Cardiac muscle cell (in vitro differentiated cells and primary cell): ENCODE results near the gene SCAMP2. TPM values are rescaled to one million over a fixed set of nuclear protein-coding genes. Genes with fewer than 3 reads are reported as not detected.

Experiments used
- DNase-seq, 2 donors: peaks; one replicate each; pipeline versions ENCODE4 v3.0.0 to v3.0.0-alpha.2; 2010 to 2017; ENCODE audit warnings: low read depth in 1 of 2, low spot score in 1 of 2
- H3K27ac ChIP-seq: fragments of 200-600 bp; sonication (generic); 2 replicates; pipeline ENCODE4 v1.5.1; 2016
- H3K27me3 ChIP-seq: fragments of 200-600 bp; sonication (generic); 2 replicates; pipeline ENCODE4 v1.6.0; 2016; ENCODE audit warnings: control low read depth
- H3K36me3 ChIP-seq: fragments of 200-600 bp; sonication (generic); 2 replicates; pipeline ENCODE4 v1.5.1; 2016; ENCODE audit warnings: control low read depth
- H3K4me1 ChIP-seq: fragments of 200-600 bp; sonication (generic); 2 replicates; pipeline ENCODE4 v1.8.1; 2017; ENCODE audit warnings: low read depth, mild to moderate bottlenecking, mixed run types
- H3K4me3 ChIP-seq: fragments of 200-600 bp; sonication (generic); 2 replicates; pipeline ENCODE4 v1.5.1; 2016; ENCODE audit warnings: mild to moderate bottlenecking
- H3K9me3 ChIP-seq: fragments of 200-600 bp; sonication (generic); 2 replicates; pipeline ENCODE4 v1.5.1; 2017; ENCODE audit warnings: low read depth, mild to moderate bottlenecking, control low read depth
- CTCF ChIP-seq: IDR thresholded peaks from 2 replicates; pipeline ENCODE4 v1.5.1; 2012; ENCODE audit warnings: low read depth, mild to moderate bottlenecking, low read length
- polyA plus RNA-seq: library from polyadenylated mRNA; unstranded; fragments of >200 nt; fragmentation: Nextera tagmentation; extraction: Ambion mirVana; gene quantifications from 2 replicates; pipeline ENCODE4 v1.2.1, GENCODE V29; 2016
- total RNA-seq: library from RNA; depleted of rRNA; stranded (reverse); fragments of >200 nt; gene quantifications from 2 replicates; pipeline ENCODE4 v1.2.3, GENCODE V29; 2016

SCAMP2 gene
- total and polyA plus RNA-seq, 2 experiments from 2014 or later: 52.3 to 115 TPM

GRCh38 chr15:74840851-74841775 lies 32.1 kb downstream of the SCAMP2 start:
- no peak for DNase-seq
- Histone ChIP-seq H3K27ac (no peak overlapping the region), H3K36me3 (peaks cover 4% of the 10 kb centered on the region), H3K4me3 (no peak overlapping the region), H3K9me3 (no peaks in the 10 kb centered on the region), H3K27me3 (no peaks in the 10 kb centered on the region), H3K4me1 (peaks cover 5% of the 10 kb centered on the region)
- no peak for TF ChIP-seq CTCF

DNA sequence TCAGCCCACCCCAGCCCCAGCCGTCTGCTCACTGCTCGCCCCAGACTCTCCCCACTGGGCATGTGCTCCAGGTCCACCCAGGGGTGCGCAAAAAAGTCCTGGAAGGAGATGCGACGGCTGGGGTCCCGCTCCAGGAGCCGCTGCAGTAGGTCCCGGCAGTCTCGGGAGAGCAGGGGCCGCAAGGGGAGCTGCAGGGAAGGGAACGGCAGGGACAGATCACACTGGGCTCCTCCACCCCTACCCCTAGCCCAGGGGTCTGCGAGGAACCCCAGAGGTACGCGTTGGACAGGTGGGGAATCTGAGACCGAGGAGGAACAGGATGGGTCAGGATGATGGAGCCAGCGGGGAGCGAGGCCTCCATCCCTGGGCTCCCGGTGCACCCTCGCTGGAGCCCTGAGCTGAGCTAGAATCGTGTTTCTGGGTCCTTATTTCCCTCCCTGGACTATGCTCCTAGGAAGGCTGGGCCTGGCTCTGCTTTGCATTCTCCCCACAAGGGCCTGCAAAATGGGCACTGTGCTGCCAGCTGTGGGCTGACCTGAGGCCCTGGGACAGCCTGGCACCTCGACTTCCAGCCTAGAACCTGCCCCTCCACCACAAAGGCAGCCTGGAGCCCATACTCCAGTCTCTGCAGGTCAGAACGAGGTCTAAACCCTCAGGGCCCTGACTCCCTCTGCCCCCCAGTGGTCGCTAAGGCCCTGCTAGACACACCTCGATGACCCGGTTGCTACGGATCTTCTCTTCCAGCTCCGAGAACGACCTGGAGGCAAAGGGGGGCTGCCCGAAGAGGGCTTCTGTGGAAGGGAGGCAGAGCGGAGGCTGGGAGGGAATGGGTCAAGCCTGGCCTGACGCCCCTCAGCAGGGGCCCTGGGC lies 33.4 kb downstream of the SCAMP2 start:
- no peaks in the 10 kb centered on the region for H3K27me3 ChIP-seq

DNA sequence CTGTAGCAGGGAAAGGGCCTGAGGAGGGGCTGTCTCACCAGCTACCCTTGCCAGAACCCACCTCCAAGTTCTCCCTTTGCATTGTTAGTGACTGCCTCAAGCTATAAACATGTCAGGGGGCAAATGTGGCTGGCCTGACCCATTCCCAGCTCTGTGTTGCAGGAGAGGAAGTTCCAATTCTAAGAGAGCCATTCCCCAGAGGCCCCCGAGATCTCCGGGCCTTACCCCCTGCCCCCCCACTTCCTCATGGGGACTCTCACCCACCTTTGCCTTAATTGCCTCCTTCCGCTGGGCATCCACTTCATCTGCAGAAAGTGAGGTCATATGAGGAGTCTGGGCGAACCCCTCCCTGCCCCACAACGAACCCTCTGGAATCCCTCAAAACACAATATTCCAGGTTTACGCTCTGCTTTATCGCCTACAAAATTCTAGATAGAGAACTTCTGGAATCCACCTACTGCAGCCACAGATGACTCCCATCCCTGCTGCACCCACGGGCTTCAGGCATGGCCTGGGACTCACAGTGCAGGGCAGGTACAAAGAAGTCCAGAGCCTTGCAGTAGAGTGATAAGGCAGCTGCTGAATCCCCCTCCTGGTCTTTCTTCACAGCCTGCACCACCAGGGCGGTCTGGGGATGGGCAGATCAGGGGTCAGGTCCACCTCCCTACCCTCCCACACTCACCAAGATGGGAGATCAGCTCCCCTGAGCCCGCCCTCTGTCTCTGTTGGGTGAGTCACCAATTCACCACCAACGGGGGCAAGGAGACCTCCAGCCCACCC lies 34.2 kb downstream of the SCAMP2 start:
- no peak for TF ChIP-seq CTCF
- Histone ChIP-seq H3K27me3 (no peaks in the 10 kb centered on the region), H3K4me1 (peaks cover 5% of the 10 kb centered on the region), H3K4me3 (no peak overlapping the region), H3K36me3 (no peaks in the 10 kb centered on the region), H3K9me3 (no peaks in the 10 kb centered on the region), H3K27ac (no peak overlapping the region)
- DNase-seq: no peak

More for the DNA sequence above, 33.4 kb downstream of the SCAMP2 start:
- H3K4me1 ChIP-seq: peaks cover 5% of the 10 kb centered on the region
- no peak for TF ChIP-seq CTCF
- no peaks in the 10 kb centered on the region for H3K9me3 ChIP-seq
- H3K27ac ChIP-seq: no peak overlapping the region
- no peaks in the 10 kb centered on the region for H3K36me3 ChIP-seq
- no peak overlapping the region for H3K4me3 ChIP-seq
- no peak for DNase-seq

GRCh38 chr15:74838137-74838516 lies 35.0 kb downstream of the SCAMP2 start:
- Histone ChIP-seq H3K27ac (no peak overlapping the region), H3K36me3 (no peaks in the 10 kb centered on the region), H3K27me3 (no peaks in the 10 kb centered on the region), H3K4me3 (no peak overlapping the region), H3K9me3 (no peaks in the 10 kb centered on the region), H3K4me1 (no peaks in the 10 kb centered on the region)
- no peak for TF ChIP-seq CTCF
- no peak for DNase-seq

DNA sequence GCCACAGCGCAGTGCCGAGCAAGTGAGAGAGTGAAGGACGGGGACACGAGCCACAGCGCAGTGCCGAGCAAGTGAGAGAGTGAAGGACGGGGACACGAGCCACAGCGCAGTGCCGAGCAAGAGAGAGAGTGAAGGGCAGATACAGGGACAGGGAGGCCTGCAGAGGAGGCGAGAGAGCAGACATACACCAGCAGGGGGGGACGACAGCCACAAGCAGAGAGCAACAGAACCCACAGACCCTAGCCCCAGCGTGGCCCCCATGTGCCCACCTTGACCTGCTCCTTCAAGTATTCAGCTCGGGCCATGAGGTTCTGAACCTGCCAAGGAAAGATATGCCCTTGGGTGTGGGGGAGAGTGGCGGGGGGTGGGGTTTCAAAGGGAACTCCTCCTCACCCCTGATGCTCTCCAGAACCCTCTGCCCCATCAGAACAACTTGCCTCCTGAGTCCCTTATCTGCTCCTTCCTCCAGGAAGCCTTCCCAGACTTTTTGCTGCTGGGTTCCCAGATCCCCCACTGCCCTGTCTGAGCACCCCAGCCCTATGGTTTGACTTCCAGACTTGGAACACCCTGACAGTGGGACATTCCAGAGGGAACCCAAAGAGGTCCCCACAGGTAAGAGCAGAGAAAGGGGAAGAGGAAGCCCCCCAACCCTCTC lies 35.6 kb downstream of the SCAMP2 start:
- DNase-seq: no peak
- H3K27me3 ChIP-seq: no peaks in the 10 kb centered on the region
- no peaks in the 10 kb centered on the region for H3K4me1 ChIP-seq
- no peak overlapping the region for H3K4me3 ChIP-seq
- no peaks in the 10 kb centered on the region for H3K36me3 ChIP-seq
- no peaks in the 10 kb centered on the region for H3K9me3 ChIP-seq
- no peak overlapping the region for H3K27ac ChIP-seq
- TF ChIP-seq CTCF: no peak
